GM18867 (cell line): Measurements from ENCODE around the gene IMP4.

Experiments
- ATAC-seq: cut with Tn5 transposase; IDR thresholded peaks from one replicate; pipeline ENCODE4 v1.9.1; 2021; ENCODE audit warnings: mild to moderate bottlenecking, moderate library complexity; ENCODE audit not compliant: unreplicated experiment

IMP4 gene

DNA sequence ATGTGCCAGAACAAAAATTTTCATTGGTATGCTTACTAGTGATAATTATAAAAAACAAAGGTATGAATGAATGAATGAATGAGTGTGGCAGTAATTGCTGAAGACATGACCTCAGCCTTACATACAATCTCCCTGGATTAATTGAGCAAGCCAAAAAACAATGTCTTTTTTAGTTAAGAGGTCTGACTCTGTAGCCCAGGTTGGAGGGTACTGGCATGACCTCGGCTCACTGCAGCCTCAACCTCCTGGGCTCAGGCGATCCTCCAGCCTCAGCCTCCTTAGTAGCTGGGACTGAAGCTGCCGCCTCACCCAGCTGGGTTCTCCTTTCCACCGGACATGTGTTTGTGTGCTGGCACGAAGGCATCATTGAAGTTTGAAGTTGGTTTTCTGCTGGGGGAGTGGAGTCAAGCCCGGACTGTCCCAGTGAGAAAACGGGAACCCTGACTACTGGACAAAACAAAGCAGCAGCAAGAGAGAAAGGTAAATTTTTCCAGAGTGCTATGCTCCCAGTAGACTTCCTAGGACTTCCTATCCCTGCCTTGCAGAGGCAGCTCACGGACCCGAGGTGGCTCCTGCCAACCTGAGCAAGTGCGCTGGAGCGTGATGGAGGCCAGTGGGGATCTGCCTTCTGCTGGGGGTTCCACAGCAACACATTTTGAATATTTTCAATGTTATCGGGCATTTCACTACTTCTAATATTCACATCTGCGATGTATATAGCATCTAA, 6.4 kb upstream of the IMP4 start:
- ATAC-seq, result no peak

DNA sequence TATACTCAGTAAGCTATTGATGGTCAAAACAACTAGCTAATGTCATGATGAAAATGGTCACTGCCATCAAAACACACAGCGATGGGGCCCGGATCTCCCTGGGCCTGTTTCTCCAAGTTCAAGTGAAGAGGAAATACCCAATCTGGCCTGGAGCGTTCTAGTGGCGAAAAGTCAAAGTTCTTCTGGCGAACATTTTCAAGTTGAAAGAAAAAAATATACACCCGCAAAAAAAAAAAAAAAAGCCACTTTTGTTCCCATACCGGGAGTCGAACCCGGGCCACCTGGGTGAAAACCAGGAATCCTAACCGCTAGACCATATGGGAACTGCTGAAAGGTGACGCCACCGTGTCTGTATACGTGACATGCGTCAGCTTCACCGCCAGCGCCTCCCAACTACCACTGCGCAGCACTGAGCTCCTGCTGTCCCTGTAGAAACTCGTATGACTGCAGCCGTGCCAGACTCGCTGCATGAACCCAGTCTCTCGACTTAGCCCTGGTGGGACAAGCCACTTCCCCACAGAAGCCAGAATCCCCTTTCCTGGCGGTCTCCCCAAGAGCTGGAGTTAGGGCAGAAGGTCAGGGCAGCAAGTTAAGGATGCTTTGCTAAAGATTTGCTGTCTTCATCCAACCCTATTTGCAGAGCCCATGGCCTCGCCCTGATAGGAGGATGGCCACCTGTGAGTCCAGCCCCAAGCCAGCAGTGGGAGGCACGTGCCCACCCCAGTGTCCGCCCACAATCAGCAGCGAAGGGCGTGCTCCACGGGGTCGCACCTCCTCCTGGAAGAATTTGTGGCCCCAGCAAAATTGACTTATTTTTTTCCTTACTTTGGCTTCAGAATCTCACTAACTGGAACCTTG, 5.6 kb upstream of the IMP4 start:
- no peak for ATAC-seq

DNA sequence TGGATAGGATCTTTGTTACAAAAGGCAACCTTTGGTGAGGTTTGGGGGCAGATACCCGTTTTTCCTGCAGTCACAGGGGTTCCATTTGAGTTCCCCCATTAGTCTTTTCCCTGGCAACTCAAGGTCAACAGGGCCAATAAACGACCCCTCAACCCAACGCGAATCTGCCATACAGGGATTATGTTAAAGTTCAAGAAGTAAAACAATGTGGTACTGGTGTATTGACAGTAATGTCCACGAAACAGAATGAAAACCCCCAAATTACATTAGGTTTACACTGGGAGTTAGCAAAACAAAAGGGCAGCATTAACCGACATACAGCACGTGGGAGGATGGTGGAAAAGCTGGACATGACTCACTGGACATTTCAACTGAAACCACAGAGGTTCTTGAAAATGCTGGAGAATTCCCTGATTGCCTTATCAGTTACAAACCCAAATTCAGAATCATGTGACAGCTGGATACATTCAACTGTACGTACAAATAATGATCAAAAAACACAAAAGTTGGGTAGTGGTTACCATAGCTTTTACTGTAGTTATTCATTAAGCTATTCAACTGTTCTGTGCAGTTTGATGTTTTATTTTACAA, 4.9 kb upstream of the IMP4 start:
- ATAC-seq, result no peak

DNA sequence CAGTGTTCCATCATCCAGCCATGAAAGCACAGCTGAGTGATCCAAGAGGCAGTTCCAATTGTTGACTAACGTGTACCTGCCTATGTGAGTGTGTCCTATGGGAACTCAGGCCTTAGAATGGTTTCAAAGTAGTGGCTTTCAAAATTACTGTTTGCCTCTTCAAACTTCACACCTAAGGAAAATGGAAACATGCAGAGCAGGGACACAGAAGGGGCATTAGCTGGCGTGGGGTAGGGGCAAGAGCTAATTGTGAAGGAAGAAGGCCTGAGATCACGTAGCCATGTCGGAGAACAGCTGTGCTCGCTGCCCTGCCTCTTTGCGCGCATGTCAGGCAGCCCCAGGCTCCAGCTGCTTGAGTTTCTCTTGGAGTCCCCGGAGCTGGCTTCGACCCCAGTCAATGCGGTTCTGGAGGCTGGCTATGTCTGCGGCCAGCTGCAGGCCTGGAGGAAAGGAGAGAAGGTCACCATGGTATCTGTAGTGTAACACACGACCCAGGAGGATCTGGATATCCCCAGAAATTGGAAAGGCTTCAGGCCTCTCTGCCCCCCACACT, 3.8 kb upstream of the IMP4 start:
- ATAC-seq, result no peak

DNA sequence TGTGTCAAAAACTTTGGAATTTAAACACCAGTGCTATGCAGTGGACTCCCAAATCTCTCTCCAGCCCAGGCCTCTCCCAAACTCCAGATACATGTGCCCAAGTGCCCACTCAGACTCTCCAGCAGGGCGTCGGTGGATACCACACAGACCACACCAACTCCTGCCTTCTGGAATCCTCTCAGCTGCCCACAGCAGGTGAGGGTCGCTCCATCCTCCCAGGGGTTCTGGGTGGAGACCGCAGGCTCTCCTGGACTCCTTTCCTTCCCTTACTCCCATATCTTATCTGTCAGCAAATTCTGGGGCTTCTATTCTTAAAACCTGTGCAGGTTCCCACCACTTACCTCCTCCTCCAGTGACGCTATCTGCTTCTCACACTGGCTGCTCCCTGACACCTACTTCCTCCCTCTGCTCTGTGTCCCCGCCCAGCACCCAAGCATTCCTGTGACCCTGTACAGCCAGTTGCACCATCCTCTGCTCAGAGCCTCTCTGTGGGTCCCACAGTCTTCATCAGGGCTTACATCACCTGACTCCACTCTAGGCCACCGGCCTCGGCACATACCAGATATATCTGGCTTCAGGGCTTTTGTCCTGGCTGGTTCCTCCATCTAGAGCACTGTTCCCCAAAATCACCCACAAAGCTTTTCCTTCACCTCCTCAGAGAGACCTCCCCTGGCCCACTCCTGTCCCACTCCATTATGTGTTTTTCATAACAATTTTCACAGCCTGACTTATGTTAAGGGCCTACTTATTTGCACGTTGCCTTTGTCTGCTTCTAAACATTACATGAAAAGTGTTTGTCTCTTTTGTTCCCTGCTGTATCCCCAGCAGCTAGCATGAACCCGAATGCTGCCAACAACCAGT, 2.6 kb upstream of the IMP4 start:
- ATAC-seq, result no peak

DNA sequence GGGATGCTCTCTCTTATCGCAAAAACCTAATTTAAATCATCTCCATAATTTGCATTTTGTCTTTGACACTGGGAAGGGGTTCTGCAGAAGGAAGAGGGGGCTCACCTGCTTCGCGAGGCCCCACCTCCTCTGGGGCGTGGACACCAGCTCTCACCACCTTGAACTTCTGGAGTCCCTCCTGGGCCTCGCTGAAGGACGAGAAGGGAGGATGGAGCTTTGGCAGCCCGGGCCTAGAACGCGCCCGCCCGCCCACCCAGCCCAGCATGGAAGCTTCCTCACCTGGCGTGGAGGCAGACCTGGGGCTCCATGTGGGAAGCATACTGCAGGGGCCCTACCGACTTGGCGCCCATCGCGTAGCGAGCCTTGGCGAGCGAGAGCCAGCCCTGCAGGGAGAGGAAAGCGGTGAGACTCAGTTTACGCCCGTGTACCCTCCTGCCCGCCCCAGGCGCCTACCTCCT, 1.1 kb upstream of the IMP4 start:
- ATAC-seq, result no peak

DNA sequence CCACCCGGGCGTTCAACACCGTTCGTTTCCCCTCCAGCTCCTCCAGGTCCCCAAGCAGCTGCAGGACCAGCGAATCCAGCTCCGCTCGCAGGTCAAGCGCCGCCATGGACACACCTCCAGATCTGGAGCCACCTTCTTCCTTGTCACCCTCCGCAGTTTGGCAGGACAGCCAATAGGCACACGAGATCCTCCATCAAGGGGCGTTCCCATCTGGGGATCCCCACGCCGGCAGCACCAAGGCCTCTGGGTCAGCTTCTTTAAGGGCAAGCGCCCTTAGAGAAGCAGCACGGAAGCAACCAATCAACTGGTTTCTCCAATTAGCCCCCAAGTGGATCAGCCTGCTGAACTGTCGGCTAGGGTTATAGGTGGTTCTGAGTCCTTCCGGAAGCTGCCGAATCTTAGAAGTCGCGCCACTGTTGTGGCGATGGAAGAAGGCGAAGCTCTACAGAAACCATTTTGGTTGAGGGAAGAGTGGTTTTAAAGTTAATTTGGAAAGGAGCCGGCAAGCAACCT, 621 bp upstream of the IMP4 start:
- ATAC-seq, result peak; percentile 71

DNA sequence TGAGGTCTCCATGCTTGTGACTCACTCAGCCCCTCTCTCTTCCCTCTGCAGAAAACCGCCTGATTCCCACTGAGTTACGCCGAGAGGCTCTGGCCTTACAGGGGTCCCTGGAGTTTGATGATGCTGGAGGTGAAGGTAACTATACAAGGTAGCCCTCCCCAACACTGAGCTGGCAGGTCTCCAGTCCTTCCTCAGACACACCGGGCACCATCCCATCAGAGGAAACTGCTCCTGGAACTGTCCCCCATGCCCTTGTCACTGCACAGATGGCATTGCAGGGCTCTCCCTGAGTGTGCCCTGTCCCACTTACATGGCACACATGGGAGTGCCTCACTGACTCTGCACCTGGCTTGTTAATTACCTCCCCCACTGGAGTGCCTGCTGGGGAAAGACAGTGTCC, 1.9 kb downstream of the IMP4 start:
- ATAC-seq, result no peak

GRCh38 chr2:130345091-130345490, 2.4 kb downstream of the IMP4 start:
- no peak for ATAC-seq

DNA sequence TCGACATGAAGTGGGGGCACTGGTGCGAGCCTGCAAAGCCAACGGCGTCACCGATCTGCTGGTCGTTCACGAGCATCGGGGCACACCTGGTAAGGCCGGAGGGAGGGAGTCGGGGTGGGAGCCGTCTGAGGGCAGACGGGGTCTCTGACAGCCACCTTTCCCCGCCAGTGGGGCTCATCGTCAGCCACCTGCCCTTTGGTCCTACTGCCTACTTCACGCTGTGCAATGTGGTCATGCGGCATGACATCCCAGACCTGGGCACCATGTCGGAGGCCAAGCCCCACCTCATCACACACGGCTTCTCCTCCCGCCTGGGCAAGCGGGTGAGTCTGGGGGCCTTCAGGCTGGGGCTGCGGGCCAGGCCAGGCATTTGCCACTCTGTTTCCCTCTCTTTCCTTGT, 2.9 kb downstream of the IMP4 start:
- ATAC-seq, result no peak

GRCh38 chr2:130346041-130346740, 3.5 kb downstream of the IMP4 start:
- ATAC-seq, result no peak

- no peak for ATAC-seq
Observed at GRCh38 chr2:130346741-130347066, 4.0 kb downstream of the IMP4 start.

- ATAC-seq, result no peak
Observed at GRCh38 chr2:130347220-130347925, 4.7 kb downstream of the IMP4 start.

DNA sequence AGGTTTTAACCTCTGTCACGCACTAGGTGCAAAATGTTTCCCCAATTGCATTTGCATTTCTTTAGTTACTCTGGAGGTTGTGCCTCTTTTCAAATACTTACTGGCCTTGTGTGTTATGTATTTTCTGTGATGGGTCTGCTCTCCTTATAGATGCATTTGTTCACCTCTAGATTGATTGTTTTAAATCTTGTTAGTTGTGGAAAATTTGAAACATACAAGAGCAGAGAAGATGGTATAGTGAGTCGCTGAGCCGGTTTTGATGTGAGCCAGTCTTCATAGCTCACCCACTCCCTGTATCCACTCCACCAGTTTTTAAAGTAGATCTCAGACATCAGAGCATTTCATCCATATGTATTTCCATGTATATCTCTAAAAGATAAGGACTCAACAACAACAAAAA, 6.5 kb downstream of the IMP4 start:
- ATAC-seq, result no peak

DNA sequence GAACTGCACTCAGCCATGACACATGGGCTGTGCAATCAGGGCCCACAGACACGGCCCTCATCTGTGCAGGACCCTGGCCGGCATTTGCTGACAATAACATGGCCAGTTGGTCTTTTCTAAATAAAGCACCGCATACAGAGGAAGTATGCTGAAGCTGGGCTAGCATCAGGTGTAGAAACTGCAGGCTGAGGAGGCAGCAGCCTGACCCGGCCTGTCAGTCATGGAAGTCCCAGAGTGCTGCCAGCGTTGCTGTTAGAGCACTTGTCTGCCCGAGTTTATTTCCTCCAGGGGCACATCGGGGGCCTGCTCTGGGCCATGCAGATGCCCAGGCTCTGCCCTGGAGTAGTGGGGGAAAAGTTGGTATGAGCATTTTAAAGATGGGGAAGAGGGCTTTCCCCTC, 9.0 kb downstream of the IMP4 start:
- no peak for ATAC-seq

- ATAC-seq, result no peak
Observed at GRCh38 chr2:130352237-130352636, 9.5 kb downstream of the IMP4 start.

GRCh38 chr2:130353291-130354138, 10.8 kb downstream of the IMP4 start:
- ATAC-seq, result no peak

DNA sequence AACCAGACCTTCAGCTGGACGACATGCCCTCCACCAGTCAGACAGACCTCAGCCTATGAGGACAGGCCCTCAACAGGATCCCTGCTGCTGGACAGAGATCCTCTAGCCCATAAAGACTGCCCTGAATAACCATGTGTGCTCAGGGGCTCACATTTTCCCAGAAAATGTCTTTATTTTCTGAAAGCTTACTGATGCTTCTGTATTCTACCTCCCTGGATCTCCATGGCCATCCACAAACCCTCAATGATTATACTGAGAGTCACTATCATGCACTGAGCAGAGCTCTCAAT, 11.4 kb downstream of the IMP4 start:
- ATAC-seq, result no peak

DNA sequence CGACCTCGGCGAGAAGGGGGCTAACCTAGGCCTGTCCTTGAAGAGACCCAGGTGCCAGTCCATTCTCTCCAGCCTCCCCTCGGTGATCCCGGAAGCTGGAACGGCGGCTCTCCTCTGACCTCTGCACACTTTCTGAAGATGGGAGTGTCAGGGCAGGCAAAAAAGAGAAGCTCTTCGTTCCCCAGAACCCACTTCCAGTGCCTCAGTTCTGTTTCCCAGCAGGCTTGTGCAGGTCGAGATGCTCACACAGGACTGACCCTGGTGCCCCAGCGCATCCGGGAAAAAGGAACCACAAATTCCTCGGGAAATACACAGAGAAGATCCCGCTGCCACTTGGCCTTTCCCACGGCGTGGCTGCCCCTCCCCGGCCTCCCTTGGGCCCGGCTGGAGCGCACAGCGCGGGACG, 12.5 kb downstream of the IMP4 start:
- peak; percentile 2 for ATAC-seq
